GM19035 (cell line): ENCODE data around the gene SEC14L1.

ENCODE experiments used
- ATAC-seq: cut with Tn5 transposase; IDR thresholded peaks from one replicate; pipeline ENCODE4 v1.9.1; 2021; ENCODE audit not compliant: unreplicated experiment

The SEC14L1 gene

GRCh38 chr17:77160875-77161530 is 20.2 kb downstream of the SEC14L1 start:
- ATAC-seq = no peak

- no peak for ATAC-seq
Measured at GRCh38 chr17:77161953-77162352, 21.2 kb downstream of the SEC14L1 start.

- ATAC-seq = no peak
Measured at GRCh38 chr17:77163001-77163400, 22.2 kb downstream of the SEC14L1 start.

GRCh38 chr17:77163511-77164280 is 22.9 kb downstream of the SEC14L1 start:
- no peak for ATAC-seq

GRCh38 chr17:77164483-77165091 is 23.8 kb downstream of the SEC14L1 start:
- ATAC-seq = no peak

- no peak for ATAC-seq
Measured at GRCh38 chr17:77165577-77165976, 24.8 kb downstream of the SEC14L1 start.

- ATAC-seq = no peak
Measured at GRCh38 chr17:77167472-77168306, 26.9 kb downstream of the SEC14L1 start.

- no peak for ATAC-seq
Measured at GRCh38 chr17:77173104-77173503, 32.3 kb downstream of the SEC14L1 start.

- ATAC-seq = no peak
Measured at GRCh38 chr17:77174928-77175661, 34.3 kb downstream of the SEC14L1 start.

GRCh38 chr17:77177002-77177741 is 36.4 kb downstream of the SEC14L1 start:
- ATAC-seq = no peak

- no peak for ATAC-seq
Measured at GRCh38 chr17:77178050-77178449, 37.3 kb downstream of the SEC14L1 start.

GRCh38 chr17:77178563-77178962 is 37.8 kb downstream of the SEC14L1 start:
- no peak for ATAC-seq

GRCh38 chr17:77180503-77181357 is 40.0 kb downstream of the SEC14L1 start:
- no peak for ATAC-seq

GRCh38 chr17:77182205-77183172 is 41.7 kb downstream of the SEC14L1 start:
- ATAC-seq = no peak

GRCh38 chr17:77184474-77184873 is 43.7 kb downstream of the SEC14L1 start:
- no peak for ATAC-seq

GRCh38 chr17:77185137-77185536 is 44.4 kb downstream of the SEC14L1 start:
- no peak for ATAC-seq

GRCh38 chr17:77186141-77186604 is 45.4 kb downstream of the SEC14L1 start:
- ATAC-seq = no peak
